GM19463 (cell line): ENCODE results near the gene ZNF841.
"Not testable (repeated sequence)": the region's sequence is repeated elsewhere in the genome, so short reads cannot be mapped to it uniquely, and the experiment has no call there.

Experiments
- ATAC-seq: cut with Tn5 transposase; IDR thresholded peaks from one replicate; pipeline ENCODE4 v1.9.1; 2021; ENCODE audit warnings: mild to moderate bottlenecking, moderate library complexity; ENCODE audit not compliant: unreplicated experiment

The ZNF841 gene

GRCh38 chr19:52069653-52070052 is 25.9 kb downstream of the ZNF841 start:
- ATAC-seq = no peak

DNA sequence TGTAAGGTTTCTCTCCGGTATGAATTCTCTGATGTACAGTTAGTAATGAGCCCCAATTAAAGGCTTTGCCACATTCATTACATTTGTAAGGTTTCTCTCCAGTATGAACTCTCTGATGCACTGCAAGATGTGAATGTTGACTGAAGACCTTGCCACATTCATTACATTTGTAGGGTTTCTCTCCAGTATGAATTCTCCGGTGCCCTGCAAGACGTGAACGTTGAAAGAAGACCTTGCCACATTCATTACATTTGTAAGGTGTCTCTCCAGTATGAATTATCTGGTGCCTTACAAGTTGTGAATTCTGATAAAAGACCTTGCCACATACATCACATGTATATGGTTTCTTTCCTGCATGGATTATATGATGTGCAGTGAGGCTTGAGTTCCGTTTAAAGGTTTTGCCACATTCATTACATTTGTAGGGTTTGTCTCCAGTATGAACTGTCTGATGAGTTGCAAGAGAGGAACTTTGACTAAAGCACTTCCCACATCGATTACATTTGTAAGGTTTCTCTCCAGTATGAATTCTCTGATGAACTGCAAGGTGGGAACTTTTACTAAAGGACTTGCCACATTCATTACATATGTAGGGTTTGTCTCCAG is 29.2 kb downstream of the ZNF841 start:
- no peak for ATAC-seq

- no peak for ATAC-seq
These were observed 30.2 kb downstream of the ZNF841 start for GRCh38 chr19:52065399-52065798.

- not testable (repeated sequence) for ATAC-seq
These were observed 39.1 kb downstream of the ZNF841 start for GRCh38 chr19:52056480-52056879.

GRCh38 chr19:52051736-52052135 is 43.8 kb downstream of the ZNF841 start:
- ATAC-seq = not testable (repeated sequence)

GRCh38 chr19:52048555-52049501 is 46.7 kb downstream of the ZNF841 start, which contains the start of gene ZNF432:
Gene ZNF432 (minus strand): TSS chr19:52048838. CDS start chr19:52046868, 1,970 bp downstream.
- peak; percentile 90 for ATAC-seq

- ATAC-seq = no peak
These were observed 56.4 kb downstream of the ZNF841 start for GRCh38 chr19:52039169-52039568.

DNA sequence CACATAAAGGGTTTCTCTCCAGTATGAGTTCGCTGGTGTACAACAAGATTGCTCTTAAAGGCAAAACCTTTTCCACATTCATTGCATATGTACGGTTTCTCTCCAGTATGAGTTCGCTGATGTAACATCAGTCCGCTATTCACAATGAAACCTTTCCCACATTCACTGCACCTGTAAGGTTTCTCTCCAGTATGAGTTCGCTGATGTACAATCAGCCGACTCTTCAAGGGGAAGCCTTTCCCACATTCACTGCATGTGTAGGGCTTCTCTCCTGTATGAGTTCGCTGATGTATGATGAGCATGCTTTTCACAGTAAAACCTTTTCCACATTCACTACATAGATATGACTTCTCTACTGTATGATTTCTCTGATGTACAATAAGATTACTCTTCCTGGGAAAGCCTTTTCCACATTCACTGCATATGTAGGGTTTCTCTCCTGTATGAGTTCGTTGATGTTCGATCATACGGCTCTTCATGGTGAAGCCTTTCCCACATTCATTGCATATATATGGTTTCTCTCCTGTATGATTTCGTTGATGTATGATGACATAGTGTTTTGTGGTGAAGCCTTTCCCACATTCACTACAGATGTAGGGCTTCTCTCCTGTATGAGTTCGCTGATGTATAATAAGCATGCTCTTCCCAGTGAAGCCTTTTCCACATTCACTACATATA is 61.4 kb downstream of the ZNF841 start:
- ATAC-seq = no peak

DNA sequence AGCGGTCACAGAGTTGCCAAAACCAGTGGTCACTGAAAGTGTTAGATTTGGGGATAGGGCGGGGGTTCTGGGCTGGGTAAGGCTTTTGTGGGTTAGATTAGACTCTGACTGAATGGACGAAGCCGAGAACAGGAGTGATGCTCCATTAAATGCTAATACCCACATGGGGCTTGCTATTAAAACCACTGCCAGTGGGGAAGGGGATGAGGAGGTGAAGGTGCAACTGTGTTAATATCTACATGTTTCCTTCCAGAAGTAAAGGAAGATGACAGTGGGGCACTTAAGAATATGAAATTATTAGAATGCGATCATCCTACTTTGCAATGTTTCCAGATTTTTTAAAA is 66.8 kb downstream of the ZNF841 start:
- ATAC-seq = peak; percentile 29

- ATAC-seq = peak; percentile 87
These were observed 67.4 kb downstream of the ZNF841 start, which contains the start of gene ZNF614 for GRCh38 chr19:52028027-52028779. Gene ZNF614 (minus strand): TSS chr19:52028379. CDS start chr19:52025745, 2,634 bp downstream.

GRCh38 chr19:52026255-52026990 is 69.1 kb downstream of the ZNF841 start:
- ATAC-seq = not testable (repeated sequence)

DNA sequence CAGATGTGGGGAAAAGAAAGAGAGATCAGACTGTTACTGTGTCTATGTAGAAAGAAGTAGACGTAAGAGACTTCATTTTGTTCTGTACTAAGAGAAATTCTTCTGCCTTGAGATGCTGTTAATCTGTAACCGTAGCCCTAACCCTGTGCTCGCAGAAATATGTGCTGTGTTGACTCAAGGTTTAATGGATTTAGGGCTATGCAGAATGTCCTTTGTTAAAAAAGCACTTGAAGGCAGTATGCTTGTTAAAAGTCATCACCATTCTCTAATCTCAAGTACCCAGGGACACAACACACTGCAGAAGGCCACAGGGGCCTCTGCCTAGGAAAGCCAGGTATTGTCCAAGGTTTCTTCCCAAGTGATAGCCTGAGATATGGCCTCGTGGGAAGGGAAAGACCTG is 71.1 kb downstream of the ZNF841 start:
- not testable (repeated sequence) for ATAC-seq

GRCh38 chr19:52022193-52022592 is 73.4 kb downstream of the ZNF841 start:
- no peak for ATAC-seq

GRCh38 chr19:52020506-52020905 is 75.1 kb downstream of the ZNF841 start:
- ATAC-seq = no peak
